Astrocyte of the spinal cord (primary cell): ENCODE data around the gene PI16.

Source experiments
- DNase-seq: peaks from one replicate; pipeline ENCODE4 v3.0.0; 2011; ENCODE audit warnings: low read depth, low spot score
- H3K4me3 ChIP-seq: 2 replicates; pipeline ENCODE4 v1.5.1; 2011; ENCODE audit warnings: low read depth, mild to moderate bottlenecking, low read length, moderate library complexity
- CTCF ChIP-seq: IDR thresholded peaks from 2 replicates; pipeline ENCODE4 v1.5.1; 2012; ENCODE audit warnings: low read depth, mild to moderate bottlenecking, low read length, inconsistent platforms
- in situ Hi-C: cut with HindIII; loops from 2 replicates; pipeline ENCODE4 v1.10.0; 2017; ENCODE audit warnings: low sequenced_read_pairs

Gene PI16

GRCh38 chr6:36971921-36972673 is 17.6 kb downstream of the PI16 start:
- H3K4me3 ChIP-seq = no peak overlapping the region
- DNase-seq = no peak
- in situ Hi-C loops = no loop called here
- no peak for TF ChIP-seq CTCF

- TF ChIP-seq CTCF = no peak
- in situ Hi-C loops = no loop called here
- no peak overlapping the region for H3K4me3 ChIP-seq
- no peak for DNase-seq
These were observed 18.7 kb downstream of the PI16 start for GRCh38 chr6:36973190-36973589.

DNA sequence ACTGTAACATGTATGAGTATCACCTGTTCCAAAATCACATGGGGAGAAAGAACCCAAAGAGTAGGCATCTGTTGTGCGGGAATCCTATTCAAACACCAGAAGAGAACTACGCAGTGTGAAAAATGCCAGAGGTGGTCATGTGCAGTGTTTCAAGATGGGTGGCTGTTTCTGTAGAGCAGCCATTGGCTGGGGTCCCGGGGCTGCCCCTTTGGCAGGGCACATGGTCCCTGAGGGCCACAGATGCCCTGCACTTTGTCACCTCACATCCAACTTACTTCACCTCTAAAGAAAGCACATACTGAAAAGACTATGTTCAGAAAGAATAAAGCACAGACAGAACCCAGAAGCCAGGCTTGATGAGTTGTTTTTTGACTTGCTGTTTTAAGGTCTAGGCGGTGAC is 19.1 kb downstream of the PI16 start:
- no peak for TF ChIP-seq CTCF
- in situ Hi-C loops = no loop called here
- H3K4me3 ChIP-seq = no peak overlapping the region
- no peak for DNase-seq

DNA sequence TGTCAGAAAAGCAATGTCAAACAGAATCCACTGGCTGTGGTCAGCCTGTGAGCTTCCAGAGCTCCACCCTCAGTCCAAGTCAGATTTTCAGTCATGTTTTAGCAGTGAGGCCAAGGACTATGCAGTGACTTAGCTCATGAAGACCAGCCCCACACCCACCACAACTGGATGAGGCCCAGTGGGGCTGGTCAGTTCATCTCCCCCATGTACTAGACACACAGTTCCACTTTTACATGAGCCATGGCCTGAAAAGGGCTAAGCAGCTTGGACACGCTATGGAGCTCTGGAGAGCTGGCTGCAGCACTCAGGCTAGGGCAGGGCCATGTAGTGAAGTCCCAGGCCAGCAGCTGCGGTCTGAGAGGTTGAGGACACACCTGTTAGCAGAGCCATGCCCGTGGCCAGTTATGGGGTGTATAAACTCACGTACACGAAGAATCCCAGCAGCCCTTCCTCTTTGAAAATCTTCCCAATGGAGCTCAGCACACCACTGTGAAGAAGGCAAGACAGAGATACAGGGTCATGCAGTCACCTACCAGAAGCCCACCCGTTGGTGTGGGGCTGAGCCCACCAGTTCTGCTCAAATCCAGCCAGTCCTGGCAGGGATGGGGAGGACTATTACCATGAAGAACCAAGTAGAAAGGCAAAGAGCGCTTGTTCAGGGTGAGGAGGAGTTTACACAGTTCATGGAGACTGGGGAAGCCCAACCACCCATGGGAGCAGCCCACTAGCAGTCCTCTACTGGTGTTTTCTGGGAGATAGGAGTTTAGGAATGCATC is 20.9 kb downstream of the PI16 start:
- H3K4me3 ChIP-seq = no peak overlapping the region
- no peak for DNase-seq
- in situ Hi-C loops = no loop called here
- TF ChIP-seq CTCF = no peak

DNA sequence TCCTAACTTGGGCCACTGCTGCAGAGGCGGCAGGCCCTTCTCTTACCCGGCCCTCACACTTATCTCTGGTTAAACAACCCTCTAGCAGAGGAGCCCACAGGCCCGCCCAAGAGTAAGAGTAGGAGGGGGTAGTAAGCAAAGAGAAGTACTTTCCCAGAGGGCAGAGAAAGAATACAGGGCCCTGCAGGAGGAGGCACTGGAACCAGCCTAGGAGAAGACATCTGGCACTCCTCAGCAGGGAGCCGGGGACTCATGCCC is 21.4 kb downstream of the PI16 start:
- no peak overlapping the region for H3K4me3 ChIP-seq
- no peak for TF ChIP-seq CTCF
- in situ Hi-C loops = no loop called here
- DNase-seq = no peak

DNA sequence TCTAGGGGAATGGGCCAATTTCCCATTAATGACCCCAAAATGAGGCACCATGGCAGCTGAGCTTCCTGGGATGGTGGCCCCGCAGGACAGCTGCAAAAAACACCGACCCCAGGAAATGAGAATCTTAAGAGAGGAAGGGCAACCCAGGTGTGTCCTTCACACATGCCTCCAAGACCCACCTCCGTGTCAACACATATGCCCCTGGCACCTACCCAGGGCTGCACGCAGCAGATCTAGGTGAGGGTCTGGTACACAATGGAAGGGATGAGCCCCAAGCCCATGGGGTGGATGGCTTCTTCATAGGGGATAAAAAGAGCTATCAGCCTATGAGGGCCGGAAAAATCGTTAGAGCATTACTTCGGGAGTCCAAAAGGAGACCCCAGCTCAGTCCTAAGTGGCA is 22.0 kb downstream of the PI16 start:
- TF ChIP-seq CTCF = no peak
- in situ Hi-C loops = no loop called here
- DNase-seq = no peak
- no peak overlapping the region for H3K4me3 ChIP-seq
